OCI-LY3 (cell line): ENCODE measurements around the gene PAGE2B.

Experiments
- CTCF ChIP-seq: fragments of 200-600, 300-600 bp; sonication (generic); IDR thresholded peaks from 2 replicates; pipeline ENCODE4 v1.5.1; 2014; ENCODE audit warnings: antibody characterized with exemption, low read length, low read depth
- EZH2phosphoT487 ChIP-seq: fragments of 200-600 bp; shearing (Covaris generic); IDR thresholded peaks from 2 replicates; pipeline ENCODE4 v1.6.1; 2018; ENCODE audit warnings: antibody characterized with exemption, mixed run types, low read depth

GRCh38 chrX:55111578-55112254 is 36.9 kb downstream of the PAGE2B start:
- TF ChIP-seq CTCF (no peak), EZH2phosphoT487 (no peak)
